Prostate gland (tissue), 2 donors: ENCODE results near the gene MT4.

Experiments used
- CTCF ChIP-seq, 4 experiments: fragments of 200-600 bp in 2 of 4; fragments of 450-650 bp in 2 of 4; sonication (generic) in 2 of 4; IDR thresholded peaks; 1 replicate in 3 of 4; 2 replicates in 1 of 4; pipeline ENCODE4 v1.5.1; 2016 to 2019; ENCODE audit warnings: antibody characterized with exemption in 4 of 4, mild to moderate bottlenecking in 2 of 4, moderate library complexity in 2 of 4
- POLR2A ChIP-seq: fragments of 450-650 bp; IDR thresholded peaks from one replicate; pipeline ENCODE4 v1.6.1; 2016; ENCODE audit warnings: antibody characterized with exemption, mild to moderate bottlenecking

GRCh38 chr16:56564793-56565477, at the start of gene MT4:
- TF ChIP-seq CTCF (IDR thresholded peaks at IDR 0.05) (no peak), POLR2A (no peak)
